HUES64 (cell line): Measurements from ENCODE around the gene KIF20A. TPM values are rescaled to one million over a fixed set of nuclear protein-coding genes. Genes with fewer than 3 reads are reported as not detected.
"Not testable (repeated sequence)": the region's sequence is repeated elsewhere in the genome, so short reads cannot be mapped to it uniquely, and the experiment has no call there.

Source experiments
- H3K27ac ChIP-seq: 2 replicates; pipeline ENCODE4 v1.7.0; 2013; ENCODE audit warnings: low read depth, low read length, inconsistent platforms
- H3K27me3 ChIP-seq: 2 replicates; pipeline ENCODE4 v1.6.1; 2013; ENCODE audit warnings: mild to moderate bottlenecking, low read length; ENCODE audit not compliant: insufficient read depth
- H3K36me3 ChIP-seq: 2 replicates; pipeline ENCODE4 v1.6.1; 2013; ENCODE audit warnings: mild to moderate bottlenecking, low read length; ENCODE audit not compliant: insufficient read depth
- H3K4me1 ChIP-seq: 2 replicates; pipeline ENCODE4 v1.6.1; 2013; ENCODE audit warnings: mild to moderate bottlenecking, low read length, moderate library complexity; ENCODE audit not compliant: insufficient read depth
- H3K4me3 ChIP-seq: 2 replicates; pipeline ENCODE4 v1.5.1; 2013; ENCODE audit warnings: mild to moderate bottlenecking, low read length, moderate library complexity
- H3K9ac ChIP-seq: 2 replicates; pipeline ENCODE4 v1.6.1; 2013; ENCODE audit warnings: mild to moderate bottlenecking, low read depth, low read length
- H3K9me3 ChIP-seq: 2 replicates; pipeline ENCODE4 v1.6.1; 2013; ENCODE audit warnings: low read depth, low read length; ENCODE audit not compliant: insufficient read depth
- WGBS: fragments of 150-250, 120-280 bp; methylation state at CpG from one replicate; pipeline ENCODE4 v1.1.7; 2013; ENCODE audit warnings: missing lambda C conversion rate; 5-methylcytosine and 5-hydroxymethylcytosine counted together
- polyA plus RNA-seq, 2 experiments: library from polyadenylated mRNA; stranded (reverse); fragments of 50-300 nt; gene quantifications; one replicate each; pipeline ENCODE4 v1.2.3, GENCODE V29; 2013

The KIF20A gene
- 48.2 TPM for polyA plus RNA-seq (2013, experiment 1 of 2)
- polyA plus RNA-seq (2013, experiment 2 of 2), result 59.8 TPM

GRCh38 chr5:138178516-138179276 lies at the start of gene KIF20A, which contains the start of gene BRD8:
Gene KIF20A, plus strand, starts transcription at chr5:138179112. Its CDS starts 569 bp downstream, at chr5:138179681.
Gene BRD8, minus strand, starts transcription at chr5:138178630. Its CDS starts 16 bp downstream, at chr5:138178614.
- WGBS, result under 1% methylated on average over 41 of the region's 41 CpGs
- H3K4me3 ChIP-seq, result peak within 1 kb of the TSS; percentile 84
- peaks cover 10% of the 10 kb centered on the region for H3K4me1 ChIP-seq
- H3K27ac ChIP-seq, result peak within 1 kb of the TSS; percentile 81
- peaks cover 57% of the 10 kb centered on the region for H3K36me3 ChIP-seq
- peak within 1 kb of the TSS; percentile 87 for H3K9ac ChIP-seq
- no peaks in the 10 kb centered on the region for H3K9me3 ChIP-seq
- H3K27me3 ChIP-seq, result no peaks in the 10 kb centered on the region

GRCh38 chr5:138129347-138129746 lies 49.6 kb upstream of the KIF20A start:
- WGBS, result 94% methylated on average over 6 of the region's 6 CpGs
- H3K9me3 ChIP-seq, result no peaks in the 10 kb centered on the region
- H3K36me3 ChIP-seq, result no peaks in the 10 kb centered on the region
- no peak overlapping the region for H3K9ac ChIP-seq
- H3K4me3 ChIP-seq, result no peak overlapping the region
- H3K4me1 ChIP-seq, result no peaks in the 10 kb centered on the region
- H3K27me3 ChIP-seq, result no peaks in the 10 kb centered on the region
- H3K27ac ChIP-seq, result no peak overlapping the region

GRCh38 chr5:138132543-138132942 lies 46.4 kb upstream of the KIF20A start:
- no peak overlapping the region; the same call in 1 of the 2 replicates for H3K9ac ChIP-seq

DNA sequence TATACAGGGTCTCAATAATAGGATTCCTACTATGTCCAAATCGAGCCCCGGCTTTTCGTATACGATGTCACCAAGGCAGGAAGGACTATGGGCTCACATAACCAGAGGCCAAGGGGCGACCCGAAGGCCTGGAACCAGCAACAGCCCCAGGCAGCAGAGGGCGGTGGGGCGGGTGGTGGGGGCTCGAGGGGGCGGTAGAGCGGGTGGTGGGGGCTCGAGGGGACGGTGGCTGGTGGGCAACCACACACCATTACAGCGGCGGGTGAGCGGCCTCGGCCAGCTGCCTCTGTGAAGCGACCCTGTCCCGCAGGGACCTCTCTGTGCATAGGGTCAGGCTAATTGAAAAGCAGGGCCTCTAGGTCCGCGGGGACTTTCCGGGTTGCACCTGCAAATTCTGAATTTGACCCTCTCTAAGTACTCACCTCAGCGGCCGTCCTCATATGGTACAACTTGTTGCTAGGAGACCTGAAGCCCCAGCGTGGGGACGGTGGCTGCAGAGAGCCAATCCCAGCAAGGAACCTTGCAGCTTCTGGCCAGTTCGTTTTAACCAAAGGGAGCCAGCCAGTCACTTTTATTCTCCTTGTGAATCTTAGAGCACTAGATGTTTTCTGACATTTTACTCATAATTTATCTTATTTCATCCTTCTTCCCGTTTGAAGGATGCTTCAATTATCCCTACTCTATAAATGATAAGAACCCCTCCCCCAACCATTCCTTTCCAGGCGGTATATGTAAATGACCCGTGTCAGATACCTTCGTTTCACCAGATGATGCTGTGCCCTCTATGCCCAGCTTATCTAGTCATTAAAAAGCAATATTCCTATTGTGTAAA lies 39.7 kb upstream of the KIF20A start, which contains the start of gene NME5:
NME5 (minus strand) TSS at position 480 of the 832 bp plus-strand sequence. CDS start 648 bp downstream, outside the sequence.
- 5% methylated on average over 30 of the region's 31 CpGs for WGBS
- H3K27ac ChIP-seq, result no peak within 1 kb of the TSS
- no peaks in the 10 kb centered on the region for H3K9me3 ChIP-seq
- H3K4me3 ChIP-seq, result peak within 1 kb of the TSS; percentile 68
- no peaks in the 10 kb centered on the region for H3K4me1 ChIP-seq
- H3K27me3 ChIP-seq, result no peaks in the 10 kb centered on the region
- H3K36me3 ChIP-seq, result no peaks in the 10 kb centered on the region
- H3K9ac ChIP-seq, result no peak within 1 kb of the TSS

More at GRCh38 chr5:138132543-138132942, 46.4 kb upstream of the KIF20A start:
- Histone ChIP-seq H3K27ac (no peak overlapping the region), H3K9me3 (no peaks in the 10 kb centered on the region), H3K4me3 (0 out of 2 replicates have a peak overlapping the region, but pooled peaks have one; percentile 36), H3K4me1 (no peaks in the 10 kb centered on the region), H3K36me3 (no peaks in the 10 kb centered on the region), H3K27me3 (no peaks in the 10 kb centered on the region)
- WGBS, result 86% methylated on average over 7 of the region's 7 CpGs

DNA sequence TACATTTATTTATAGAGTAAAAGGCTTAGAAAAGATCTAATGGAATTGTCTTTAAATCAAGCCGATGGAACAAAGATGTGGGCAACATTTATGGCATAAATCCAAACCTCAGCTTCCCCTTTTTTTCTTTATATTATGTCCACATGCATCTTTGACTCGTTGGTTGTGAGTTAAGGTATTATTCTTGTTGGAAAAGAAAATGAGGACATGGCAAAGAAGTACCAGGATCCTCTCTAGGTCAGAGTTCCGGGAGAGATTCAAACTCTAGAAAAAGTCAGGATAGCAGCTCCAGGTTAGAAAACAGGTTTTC lies 39.2 kb upstream of the KIF20A start:
- H3K9me3 ChIP-seq, result no peaks in the 10 kb centered on the region
- H3K4me1 ChIP-seq, result no peaks in the 10 kb centered on the region
- H3K9ac ChIP-seq, result no peak overlapping the region
- whole genome bisulfite sequencing, result 66% methylated on average over 3 of the region's 3 CpGs
- no peaks in the 10 kb centered on the region for H3K27me3 ChIP-seq
- H3K4me3 ChIP-seq, result peak overlapping the region; percentile 68
- no peak overlapping the region for H3K27ac ChIP-seq
- no peaks in the 10 kb centered on the region for H3K36me3 ChIP-seq

DNA sequence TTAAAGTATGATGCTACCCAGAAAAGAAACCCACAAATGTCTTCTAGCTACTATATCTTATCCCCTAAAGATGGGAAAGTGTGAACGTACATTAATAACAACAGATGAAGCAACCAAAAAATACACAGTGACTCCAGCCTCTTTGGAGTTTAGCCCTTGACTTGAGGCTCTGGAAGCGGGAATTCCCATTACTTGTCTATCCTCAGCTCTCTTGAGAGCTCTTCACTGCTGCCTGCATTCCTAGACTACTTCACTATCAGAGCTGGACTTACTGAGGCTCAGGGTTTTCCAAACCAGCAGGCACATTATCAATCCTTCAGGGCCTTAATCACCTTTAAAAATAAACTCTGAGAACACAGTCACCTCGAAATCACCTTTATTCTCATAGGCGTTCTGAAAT lies 38.6 kb upstream of the KIF20A start:
- H3K27ac ChIP-seq, result no peak overlapping the region
- H3K36me3 ChIP-seq, result no peaks in the 10 kb centered on the region
- no peaks in the 10 kb centered on the region for H3K4me1 ChIP-seq
- no peak overlapping the region for H3K9ac ChIP-seq
- H3K4me3 ChIP-seq, result no peak overlapping the region
- H3K9me3 ChIP-seq, result no peaks in the 10 kb centered on the region
- 87% methylated on average over 4 of the region's 4 CpGs for WGBS
- H3K27me3 ChIP-seq, result no peaks in the 10 kb centered on the region

DNA sequence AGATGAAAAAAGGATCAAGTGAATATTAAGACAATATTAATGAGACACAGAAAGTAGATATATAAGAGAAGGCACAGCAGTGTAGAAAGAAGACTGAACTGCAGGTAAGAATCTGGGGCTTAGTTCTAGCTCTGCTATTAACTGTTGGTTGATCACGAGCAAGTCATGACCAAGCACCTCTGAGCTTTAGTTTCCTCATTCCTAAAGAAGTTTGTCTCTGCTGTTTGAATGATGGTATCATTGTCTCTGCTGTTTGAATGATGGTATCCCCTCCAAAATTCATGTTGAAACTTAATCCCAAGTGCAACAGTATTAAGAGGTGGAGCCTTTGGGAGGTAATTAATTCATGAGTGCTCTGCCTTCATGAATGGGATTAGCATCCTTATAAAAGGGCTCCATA lies 37.2 kb upstream of the KIF20A start:
- Histone ChIP-seq H3K9me3 (no peaks in the 10 kb centered on the region), H3K9ac (no peak overlapping the region), H3K4me3 (no peak overlapping the region), H3K4me1 (no peaks in the 10 kb centered on the region), H3K36me3 (no peaks in the 10 kb centered on the region), H3K27me3 (no peaks in the 10 kb centered on the region), H3K27ac (no peak overlapping the region)
- WGBS, result 92% methylated on average over 1 of the region's 1 CpG

- H3K9ac ChIP-seq, H3K9me3 ChIP-seq, H3K27me3 ChIP-seq, H3K4me3 ChIP-seq, H3K36me3 ChIP-seq, H3K27ac ChIP-seq, H3K4me1 ChIP-seq: not testable (repeated sequence)
- WGBS, result 89% methylated on average over 6 of the region's 6 CpGs
Measured at GRCh38 chr5:138143578-138143977, 35.3 kb upstream of the KIF20A start.

DNA sequence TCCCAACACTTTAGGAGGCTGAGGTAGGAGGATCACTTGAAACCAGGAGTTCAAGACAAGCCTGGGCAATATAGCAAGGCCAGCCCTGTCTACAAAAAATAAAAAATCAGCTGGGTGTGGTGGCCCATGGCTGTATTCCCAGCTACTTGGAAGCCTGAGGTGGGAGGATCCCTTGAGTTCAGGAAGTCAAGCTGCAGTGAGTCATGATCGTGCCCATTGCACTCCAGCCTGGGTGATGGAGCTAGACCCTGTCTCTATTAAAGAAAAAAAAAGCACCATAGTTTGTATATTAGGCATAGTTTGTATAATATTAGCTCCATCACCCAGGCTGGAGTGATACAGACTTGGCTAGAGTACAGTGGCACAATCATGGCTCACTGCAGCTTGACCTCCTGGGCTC lies 30.1 kb upstream of the KIF20A start:
- H3K36me3 ChIP-seq, result no peaks in the 10 kb centered on the region
- H3K27ac ChIP-seq, result no peak overlapping the region
- WGBS, result 92% methylated on average over 1 of the region's 1 CpG
- H3K9ac ChIP-seq, result no peak overlapping the region
- H3K27me3 ChIP-seq, result no peaks in the 10 kb centered on the region
- H3K4me3 ChIP-seq, result no peak overlapping the region
- H3K4me1 ChIP-seq, result no peaks in the 10 kb centered on the region
- H3K9me3 ChIP-seq, result no peaks in the 10 kb centered on the region

DNA sequence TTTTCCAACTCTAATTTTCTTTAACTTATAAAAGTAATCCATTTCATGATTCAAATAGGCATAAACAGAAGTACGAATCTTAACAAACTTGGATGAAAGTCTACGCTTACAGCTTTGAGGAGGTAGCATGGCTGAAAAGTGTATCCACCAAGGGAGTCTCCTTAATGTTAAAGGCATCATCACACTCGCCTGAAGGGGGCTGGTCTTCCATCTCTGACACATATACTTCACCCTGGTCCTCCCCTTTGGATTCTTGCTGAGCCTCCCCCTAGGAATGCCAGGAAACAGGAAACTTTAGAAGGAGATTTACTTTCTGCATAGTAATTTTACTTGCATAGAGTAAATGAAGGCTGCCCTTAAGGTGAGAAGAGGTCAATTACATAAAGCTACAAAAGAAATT lies 29.4 kb upstream of the KIF20A start:
- no peaks in the 10 kb centered on the region for H3K9me3 ChIP-seq
- no peaks in the 10 kb centered on the region for H3K27me3 ChIP-seq
- H3K27ac ChIP-seq, result no peak overlapping the region
- 45% methylated on average over 3 of the region's 3 CpGs for WGBS
- no peaks in the 10 kb centered on the region for H3K4me1 ChIP-seq
- H3K9ac ChIP-seq, result no peak overlapping the region
- no peaks in the 10 kb centered on the region for H3K36me3 ChIP-seq
- H3K4me3 ChIP-seq, result no peak overlapping the region

DNA sequence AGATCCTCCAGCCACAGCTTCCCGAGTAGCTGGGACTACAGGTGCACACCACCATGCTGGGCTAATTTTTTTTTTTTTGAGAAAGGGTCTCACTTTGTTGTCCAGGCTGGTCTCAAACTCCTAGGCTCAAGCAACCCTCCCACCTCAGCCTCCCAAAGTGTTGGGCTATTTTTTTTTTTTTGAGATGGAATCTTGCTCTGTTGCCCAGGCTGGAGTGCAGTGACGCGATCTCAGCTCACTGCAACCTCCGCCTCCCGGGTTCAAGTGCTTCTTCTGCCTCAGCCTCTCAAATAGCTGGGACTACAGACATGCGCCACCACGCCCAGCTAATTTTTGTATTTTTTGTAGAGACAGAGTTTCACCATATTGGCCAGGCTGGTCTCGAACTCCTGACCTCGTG lies 22.9 kb upstream of the KIF20A start:
- not testable (repeated sequence) for H3K27ac ChIP-seq, H3K9ac ChIP-seq, H3K9me3 ChIP-seq, H3K4me3 ChIP-seq, H3K27me3 ChIP-seq, H3K4me1 ChIP-seq
- 96% methylated on average over 9 of the region's 9 CpGs for WGBS
- peaks cover 46% of the 10 kb centered on the region for H3K36me3 ChIP-seq
